Smooth muscle cell (in vitro differentiated cells): ENCODE results near the gene CYRIA. TPM values are rescaled to one million over a fixed set of nuclear protein-coding genes. Genes with fewer than 3 reads are reported as not detected.
A peak's percentile ranks its signal among the peaks of the same experiment; 100 is the strongest.

Source experiments
- DNase-seq: peaks from one replicate; lab custom pipeline; 2025; ENCODE audit not compliant: unreplicated experiment; lab: John Stamatoyannopoulos, UW
- H2AFZ ChIP-seq: fragments of 200-600 bp; sonication (generic); 2 replicates; pipeline ENCODE4 v1.6.0; 2016; ENCODE audit warnings: antibody characterized with exemption, low read depth, mild to moderate bottlenecking
- H3F3A ChIP-seq: fragments of 200-600 bp; sonication (generic); 2 replicates; pipeline ENCODE4 v1.6.0; 2017; ENCODE audit warnings: antibody characterized with exemption, low read depth
- H3K27ac ChIP-seq: fragments of 200-600 bp; sonication (generic); 2 replicates; pipeline ENCODE4 v1.5.1; 2016; ENCODE audit warnings: low read depth, mild to moderate bottlenecking
- H3K27me3 ChIP-seq: fragments of 200-600 bp; sonication (generic); 2 replicates; pipeline ENCODE4 v1.6.1; 2016; ENCODE audit warnings: low read depth, mild to moderate bottlenecking
- H3K36me3 ChIP-seq: fragments of 200-600 bp; sonication (generic); 2 replicates; pipeline ENCODE4 v1.5.1; 2016; ENCODE audit warnings: low read depth
- H3K4me1 ChIP-seq: fragments of 200-600 bp; sonication (generic); 2 replicates; pipeline ENCODE4 v1.5.1; 2016; ENCODE audit warnings: low read depth
- H3K4me2 ChIP-seq: fragments of 200-600 bp; sonication (generic); 2 replicates; pipeline ENCODE4 v1.6.0; 2016; ENCODE audit warnings: mild to moderate bottlenecking
- H3K4me3 ChIP-seq: fragments of 200-600 bp; sonication (generic); 2 replicates; pipeline ENCODE4 v1.5.1; 2016; ENCODE audit warnings: mild to moderate bottlenecking
- H3K79me2 ChIP-seq: fragments of 200-600 bp; sonication (generic); 2 replicates; pipeline ENCODE4 v1.6.0; 2016; ENCODE audit warnings: low read depth, mild to moderate bottlenecking
- H3K9ac ChIP-seq: fragments of 200-600 bp; sonication (generic); 2 replicates; pipeline ENCODE4 v1.6.0; 2016; ENCODE audit warnings: low read depth
- H3K9me3 ChIP-seq: fragments of 200-600 bp; sonication (generic); replicated peaks from 2 replicates; pipeline ENCODE4 v1.5.1; 2016; ENCODE audit warnings: low read depth
- H4K20me1 ChIP-seq: fragments of 200-600 bp; sonication (generic); 2 replicates; pipeline ENCODE4 v1.6.0; 2016; ENCODE audit warnings: low read depth
- CTCF ChIP-seq: fragments of 200-600 bp; sonication (generic); IDR thresholded peaks from 2 replicates; pipeline ENCODE4 v1.5.1; 2017; ENCODE audit warnings: borderline replicate concordance, mild to moderate bottlenecking, antibody characterized with exemption; ENCODE audit not compliant: insufficient read depth, poor library complexity, severe bottlenecking
- WGBS: methylation state at CpG from one replicate; pipeline ENCODE4 v1.1.7; 2016; ENCODE audit warnings: low lambda C conversion rate; 5-methylcytosine and 5-hydroxymethylcytosine counted together
- polyA plus RNA-seq: library from polyadenylated mRNA; unstranded; fragments of >200 nt; fragmentation: Nextera tagmentation; extraction: Ambion mirVana; gene quantifications from 2 replicates; pipeline ENCODE4 v1.2.1, GENCODE V29; 2016
- total RNA-seq: library from RNA; depleted of rRNA; stranded (reverse); fragments of >200 nt; gene quantifications from 2 replicates; pipeline ENCODE4 v1.2.3, GENCODE V29; 2014

The CYRIA gene
- 5.8 and 6.3 TPM in 2 replicates for total RNA-seq
- polyA plus RNA-seq, result 1.7 and 4.1 TPM in 2 replicates

GRCh38 chr2:16665748-16666448 is at the start of gene CYRIA:
CYRIA (minus strand) TSS chr2:16665834; CDS start chr2:16588119, 77,715 bp downstream.
- no peaks in the 10 kb centered on the region for H3F3A ChIP-seq
- 23% methylated on average over 8 of the region's 54 CpGs for WGBS
- no peak for TF ChIP-seq CTCF
- no peaks in the 10 kb centered on the region for H3K4me1 ChIP-seq
- H3K4me2 ChIP-seq, result peak within 1 kb of the TSS; percentile 93
- peak within 1 kb of the TSS; percentile 61 for H3K4me3 ChIP-seq
- no peaks in the 10 kb centered on the region for H4K20me1 ChIP-seq
- H2AFZ ChIP-seq, result peak within 1 kb of the TSS; percentile 75
- H3K27me3 ChIP-seq, result no peaks in the 10 kb centered on the region
- no peaks in the 10 kb centered on the region for H3K36me3 ChIP-seq
- no peaks in the 10 kb centered on the region for H3K79me2 ChIP-seq
- H3K9me3 ChIP-seq, result no peaks in the 10 kb centered on the region
- H3K27ac ChIP-seq, result no peak within 1 kb of the TSS
- no peak within 1 kb of the TSS for H3K9ac ChIP-seq
- DNase-seq, result peak; percentile 47

GRCh38 chr2:16713011-16713423 is 47.4 kb upstream of the CYRIA start:
- H3F3A ChIP-seq, result no peaks in the 10 kb centered on the region
- H3K79me2 ChIP-seq, result no peaks in the 10 kb centered on the region
- H3K27ac ChIP-seq, result no peak overlapping the region
- no peak for TF ChIP-seq CTCF
- no peaks in the 10 kb centered on the region for H4K20me1 ChIP-seq
- no peak overlapping the region for H3K4me2 ChIP-seq
- 92% methylated on average over 5 of the region's 5 CpGs for WGBS
- H3K4me3 ChIP-seq, result no peak overlapping the region
- H3K36me3 ChIP-seq, result no peaks in the 10 kb centered on the region
- no peaks in the 10 kb centered on the region for H3K4me1 ChIP-seq
- no peaks in the 10 kb centered on the region for H3K9me3 ChIP-seq
- H3K9ac ChIP-seq, result no peak overlapping the region
- H2AFZ ChIP-seq, result no peak overlapping the region
- DNase-seq, result no peak
- peaks cover 6% of the 10 kb centered on the region for H3K27me3 ChIP-seq

GRCh38 chr2:16709769-16710168 is 44.1 kb upstream of the CYRIA start:
- Histone ChIP-seq H3K9me3 (no peaks in the 10 kb centered on the region), H3K27ac (no peak overlapping the region), H3K4me2 (no peak overlapping the region), H2AFZ (no peak overlapping the region), H3F3A (no peaks in the 10 kb centered on the region), H3K79me2 (no peaks in the 10 kb centered on the region), H3K4me1 (no peaks in the 10 kb centered on the region), H4K20me1 (no peaks in the 10 kb centered on the region), H3K9ac (no peak overlapping the region), H3K4me3 (no peak overlapping the region), H3K27me3 (peaks cover 14% of the 10 kb centered on the region), H3K36me3 (no peaks in the 10 kb centered on the region)
- TF ChIP-seq CTCF, result no peak
- WGBS, result 98% methylated on average over 2 of the region's 2 CpGs
- DNase-seq, result no peak

GRCh38 chr2:16708173-16708572 is 42.5 kb upstream of the CYRIA start:
- WGBS, result 93% methylated on average over 2 of the region's 2 CpGs
- H3K4me3 ChIP-seq, result no peak overlapping the region

More at GRCh38 chr2:16708173-16708572, 42.5 kb upstream of the CYRIA start:
- no peaks in the 10 kb centered on the region for H3K79me2 ChIP-seq
- no peaks in the 10 kb centered on the region for H4K20me1 ChIP-seq
- no peak for TF ChIP-seq CTCF
- H2AFZ ChIP-seq, result no peak overlapping the region
- H3K36me3 ChIP-seq, result no peaks in the 10 kb centered on the region
- H3K9ac ChIP-seq, result no peak overlapping the region
- no peaks in the 10 kb centered on the region for H3F3A ChIP-seq
- H3K27ac ChIP-seq, result no peak overlapping the region
- no peak for DNase-seq
- no peaks in the 10 kb centered on the region for H3K4me1 ChIP-seq
- no peak overlapping the region for H3K4me2 ChIP-seq
- H3K27me3 ChIP-seq, result peaks cover 13% of the 10 kb centered on the region
- no peaks in the 10 kb centered on the region for H3K9me3 ChIP-seq
